HepG2 (cell line): ENCODE data around the gene ABCA2. TPM values are rescaled to one million over a fixed set of nuclear protein-coding genes. Genes with fewer than 3 reads are reported as not detected.

Experiments used
- ARNT2 ChIP-seq: sonication (generic); formaldehyde crosslinking; IDR thresholded peaks from 2 replicates; pipeline ENCODE4 v1.8.0; 2022; ENCODE audit warnings: mild to moderate bottlenecking, low read depth, missing genetic modification reagents, moderate library complexity
- CBX2 ChIP-seq, 2 experiments: fragments of 200-600 bp in 1 of 2; sonication (generic); formaldehyde crosslinking in 1 of 2; IDR thresholded peaks; 2 replicates each; pipeline versions ENCODE4 v1.7.0 to v1.8.1; 2018 to 2022; ENCODE audit warnings: low read depth in 2 of 2, low read length in 1 of 2, mild to moderate bottlenecking in 1 of 2, missing genetic modification reagents in 1 of 2
- FLYWCH1 ChIP-seq: sonication (generic); formaldehyde crosslinking; IDR thresholded peaks from 2 replicates; pipeline ENCODE4 v1.8.1; 2023; ENCODE audit warnings: mild to moderate bottlenecking, missing genetic modification reagents
- HDAC1 ChIP-seq: sonication (generic); formaldehyde crosslinking; IDR thresholded peaks from 2 replicates; pipeline ENCODE4 v1.5.1; 2020; ENCODE audit warnings: mild to moderate bottlenecking, missing genetic modification reagents
- HNF1A ChIP-seq, 2 experiments: sonication (generic) in 1 of 2; formaldehyde crosslinking in 1 of 2; IDR thresholded peaks; 2 replicates each; pipeline versions ENCODE4 v1.4.0 to v1.6.1; 2016 to 2020; ENCODE audit warnings: borderline replicate concordance in 1 of 2, low read depth in 1 of 2, mild to moderate bottlenecking in 1 of 2, missing genetic modification reagents in 1 of 2
- KDM2A ChIP-seq: sonication (generic); formaldehyde crosslinking; IDR thresholded peaks from 2 replicates; pipeline ENCODE4 v1.4.0; 2020; ENCODE audit warnings: low read depth, missing genetic modification reagents, borderline replicate concordance
- MAX ChIP-seq: IDR thresholded peaks from 2 replicates; pipeline ENCODE4 v1.6.1; 2012; ENCODE audit warnings: inconsistent platforms
- MED1 ChIP-seq: sonication (generic); formaldehyde crosslinking; IDR thresholded peaks from 2 replicates; pipeline ENCODE4 v1.4.0; 2020; ENCODE audit warnings: missing genetic modification reagents
- RXRA ChIP-seq: sonication (generic); formaldehyde crosslinking; IDR thresholded peaks from 2 replicates; pipeline ENCODE4 v1.5.1; 2020; ENCODE audit warnings: missing genetic modification reagents
- SMC3 ChIP-seq: IDR thresholded peaks from 2 replicates; pipeline ENCODE4 v1.6.1; 2011; ENCODE audit warnings: low read length, improper control_type of control experiment
- SP2 ChIP-seq: sonication (generic); formaldehyde crosslinking; IDR thresholded peaks from 2 replicates; pipeline ENCODE4 v1.5.1; 2020; ENCODE audit warnings: mild to moderate bottlenecking, missing genetic modification reagents
- YEATS4 ChIP-seq: sonication (generic); formaldehyde crosslinking; IDR thresholded peaks from 2 replicates; pipeline ENCODE4 v1.4.0; 2020; ENCODE audit warnings: missing genetic modification reagents, borderline replicate concordance
- ZKSCAN5 ChIP-seq: sonication (generic); formaldehyde crosslinking; IDR thresholded peaks from 2 replicates; pipeline ENCODE4 v1.5.1; 2020; ENCODE audit warnings: mild to moderate bottlenecking, missing genetic modification reagents
- ZNF121 ChIP-seq: sonication (generic); formaldehyde crosslinking; IDR thresholded peaks from 2 replicates; pipeline ENCODE4 v1.5.0; 2020; ENCODE audit warnings: mild to moderate bottlenecking, missing genetic modification reagents
- ZNF280D ChIP-seq: sonication (generic); formaldehyde crosslinking; IDR thresholded peaks from 2 replicates; pipeline ENCODE4 v1.5.1; 2020; ENCODE audit warnings: mild to moderate bottlenecking, missing genetic modification reagents
- ZNF570 ChIP-seq: sonication (generic); formaldehyde crosslinking; IDR thresholded peaks from 2 replicates; pipeline ENCODE4 v1.4.0; 2020; ENCODE audit warnings: mild to moderate bottlenecking, missing genetic modification reagents, borderline replicate concordance
- ZNF776 ChIP-seq: sonication (generic); formaldehyde crosslinking; IDR thresholded peaks from 2 replicates; pipeline ENCODE4 v1.4.0; 2020; ENCODE audit warnings: mild to moderate bottlenecking, missing genetic modification reagents
- polyA plus RNA-seq, 8 experiments: library from polyadenylated mRNA; depleted of rRNA in 3 of 8; stranded (reverse) in 7 of 8; unstranded in 1 of 8; fragments of >200 nt; fragmentation: Illumina TruSeq in 4 of 8; extraction: Trizol in 4 of 8; gene quantifications; 2 replicates each; pipeline versions ENCODE4 v1.2.1 to v1.2.3, GENCODE V29; 2011 to 2016; ENCODE audit warnings: low read depth in 4 of 8, missing spikeins in 1 of 8, mixed read lengths in 1 of 8; ENCODE audit not compliant: insufficient read depth in 1 of 8
- total RNA-seq, 5 experiments: library from RNA; depleted of rRNA; stranded (reverse); fragments of >200 nt; fragmentation: Illumina TruSeq; extraction: Trizol; gene quantifications; 2 replicates each; pipeline ENCODE4 v1.2.3, GENCODE V29; 2016; ENCODE audit warnings: low read depth in 1 of 5
- TF ChIP-seq, protein P1 (sequence below): sonication (generic); formaldehyde crosslinking; IDR thresholded peaks from 2 replicates; pipeline ENCODE4 v1.5.0; 2020; ENCODE audit warnings: missing genetic modification reagents

ABCA2 gene
- total and polyA plus RNA-seq, 2 of the 13 experiments (the other 11 are each of a cell fraction or from before 2014, with no cell fraction given), result 2.9 to 19.2 TPM

- TF ChIP-seq ZNF280D (CRISPR knock-in tag) (peak; percentile 16; the same call in 1 of the 2 replicates), SP2 (no peak), FLYWCH1 (CRISPR knock-in tag) (0 out of 2 replicates have a peak, but pooled peaks have one; percentile 47), HNF1A (IDR thresholded peaks at IDR 0.05; ENCODE audit: low read depth) (no peak), HNF1A (CRISPR knock-in tag; IDR thresholded peaks at IDR 0.05; ENCODE audit: borderline replicate concordance) (no peak), ZNF570 (CRISPR knock-in tag) (no peak), CBX2 (IDR thresholded peaks at IDR 0.05; ENCODE audit: low read depth, low read length) (no peak), CBX2 (CRISPR knock-in tag; IDR thresholded peaks at IDR 0.05; ENCODE audit: low read depth) (no peak), ARNT2 (CRISPR knock-in tag) (peak; percentile 28; the same call in 1 of the 2 replicates), KDM2A (peak; percentile 67; the same call in 1 of the 2 replicates), ZNF776 (no peak), HDAC1 (peak; percentile 78), MED1 (CRISPR knock-in tag) (peak; percentile 78), RXRA (CRISPR knock-in tag) (no peak; the same call in 1 of the 2 replicates), SMC3 (no peak), ZKSCAN5 (no peak), MAX (peak; percentile 55), YEATS4 (CRISPR knock-in tag) (0 out of 2 replicates have a peak, but pooled peaks have one; percentile 57), ZNF121 (0 out of 2 replicates have a peak, but pooled peaks have one; percentile 15)
- TF ChIP-seq, protein P1, sequence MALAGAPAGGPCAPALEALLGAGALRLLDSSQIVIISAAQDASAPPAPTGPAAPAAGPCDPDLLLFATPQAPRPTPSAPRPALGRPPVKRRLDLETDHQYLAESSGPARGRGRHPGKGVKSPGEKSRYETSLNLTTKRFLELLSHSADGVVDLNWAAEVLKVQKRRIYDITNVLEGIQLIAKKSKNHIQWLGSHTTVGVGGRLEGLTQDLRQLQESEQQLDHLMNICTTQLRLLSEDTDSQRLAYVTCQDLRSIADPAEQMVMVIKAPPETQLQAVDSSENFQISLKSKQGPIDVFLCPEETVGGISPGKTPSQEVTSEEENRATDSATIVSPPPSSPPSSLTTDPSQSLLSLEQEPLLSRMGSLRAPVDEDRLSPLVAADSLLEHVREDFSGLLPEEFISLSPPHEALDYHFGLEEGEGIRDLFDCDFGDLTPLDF (CRISPR knock-in tag), result no peak
Measured at GRCh38 chr9:137055385-137056364, 27.6 kb upstream of the ABCA2 start (continued).
